GM12878 (cell line): ENCODE data around the gene COL15A1. TPM values are rescaled to one million over a fixed set of nuclear protein-coding genes. Genes with fewer than 3 reads are reported as not detected.

ENCODE experiments used
- ATAC-seq: fragments of 200-7000 bp; cut with Tn5 transposase; 3 replicates; pipeline ENCODE4 v1.9.1; 2020; ENCODE audit warnings: mild to moderate bottlenecking, moderate library complexity
- BruUV-seq: library from RNA; stranded (reverse); fragments of 400-500 nt; replicated peaks from 2 replicates; lab custom pipeline; 2021; lab: Mats Ljungman, UMichigan
- CTCF ChIA-PET: fragments of 300-600 bp; sonication (Branson Sonifier 250); formaldehyde crosslinking; extraction: SDS; loops from one replicate; lab custom pipeline; 2021; ENCODE audit warnings: inconsistent platforms; lab: Yijun Ruan, JAX
- POLR2A ChIA-PET: fragments of 350-600 bp; formaldehyde crosslinking; extraction: SDS; loops from one replicate; lab custom pipeline; 2021; ENCODE audit warnings: inconsistent platforms; lab: Charles Lee
- RAD21 ChIA-PET: fragments of 300-600 bp; sonication (Branson Sonifier 250); formaldehyde crosslinking; loops from one replicate; lab custom pipeline; 2023; ENCODE audit warnings: antibody characterized with exemption; ENCODE audit not compliant: unreplicated experiment; lab: Charles Lee
- SMC1A ChIA-PET: fragments of 300-600 bp; sonication (Branson Sonifier 250); formaldehyde crosslinking; loops from one replicate; lab custom pipeline; 2023; ENCODE audit not compliant: unreplicated experiment, uncharacterized antibody; lab: Charles Lee
- DNase-seq: peaks from one replicate; pipeline ENCODE4 v3.0.0-alpha.2; 2011; ENCODE audit warnings: low read depth, low spot score
- FAIRE-seq: peaks from 3 replicates; lab custom pipeline; 2011; peaks lifted over from hg19 to GRCh38; lab: Jason Lieb, UNC
- H2AFZ ChIP-seq: 2 replicates; pipeline ENCODE4 v1.6.0; 2011; ENCODE audit warnings: low read depth, low read length, control low read depth; ENCODE audit not compliant: control insufficient read depth
- H3K27ac ChIP-seq: 2 replicates; pipeline ENCODE4 v1.5.1; 2011; ENCODE audit warnings: control low read depth; ENCODE audit not compliant: control insufficient read depth, insufficient read depth
- H3K27me3 ChIP-seq, 2 experiments: replicated peaks in 1 of 2; 2 replicates each; pipeline versions ENCODE4 v1.6.0 to v1.6.1; 2011; ENCODE audit warnings: low read length in 1 of 2; ENCODE audit not compliant: control insufficient read depth in 2 of 2, insufficient read depth in 2 of 2
- H3K36me3 ChIP-seq, 2 experiments: 2 replicates each; pipeline ENCODE4 v1.5.1; 2011; ENCODE audit warnings: low read length in 1 of 2; ENCODE audit not compliant: control insufficient read depth in 2 of 2, insufficient read depth in 2 of 2
- H3K4me1 ChIP-seq: 2 replicates; pipeline ENCODE4 v1.6.1; 2011; ENCODE audit warnings: mild to moderate bottlenecking, low read length, moderate library complexity, mixed read lengths; ENCODE audit not compliant: control insufficient read depth, insufficient read depth
- H3K4me2 ChIP-seq: 2 replicates; pipeline ENCODE4 v1.6.0; 2011; ENCODE audit warnings: control low read depth; ENCODE audit not compliant: control insufficient read depth, insufficient read depth
- H3K4me3 ChIP-seq: fragments of 200-600 bp; sonication (generic); 2 replicates; pipeline ENCODE4 v1.5.1; 2016
- H3K79me2 ChIP-seq: 2 replicates; pipeline ENCODE4 v1.6.0; 2011; ENCODE audit warnings: low read length; ENCODE audit not compliant: control insufficient read depth, insufficient read depth
- H3K9ac ChIP-seq: 2 replicates; pipeline ENCODE4 v1.8.0; 2011; ENCODE audit warnings: low read length, control low read depth, mixed read lengths; ENCODE audit not compliant: control insufficient read depth, insufficient read depth
- H3K9me3 ChIP-seq: replicated peaks from 3 replicates; pipeline ENCODE4 v1.5.1; 2011; ENCODE audit warnings: mild to moderate bottlenecking, low read length; ENCODE audit not compliant: control insufficient read depth, insufficient read depth
- H4K20me1 ChIP-seq: 2 replicates; pipeline ENCODE4 v1.6.0; 2011; ENCODE audit not compliant: control insufficient read depth, insufficient read depth
- BHLHE40 ChIP-seq, 2 experiments: fragments of 450-650 bp in 1 of 2; IDR thresholded peaks; 2 replicates each; pipeline ENCODE4 v1.6.1; 2011 to 2017; ENCODE audit warnings: low read depth in 2 of 2, borderline replicate concordance in 1 of 2, improper control_type of control experiment in 1 of 2, low read length in 1 of 2, mild to moderate bottlenecking in 1 of 2
- EED ChIP-seq: sonication (generic); IDR thresholded peaks from 2 replicates; pipeline ENCODE4 v1.6.1; 2016; ENCODE audit warnings: antibody characterized with exemption, low read depth
- GABPA ChIP-seq: IDR thresholded peaks from 2 replicates; pipeline ENCODE4 v1.6.1; 2014; ENCODE audit warnings: antibody characterized with exemption, low read depth, mild to moderate bottlenecking, inconsistent platforms
- IRF5 ChIP-seq: fragments of 450-650 bp; IDR thresholded peaks from 2 replicates; pipeline ENCODE4 v1.6.1; 2017; ENCODE audit warnings: borderline replicate concordance
- MXI1 ChIP-seq: fragments of 150-350 bp; IDR thresholded peaks from 2 replicates; pipeline ENCODE4 v1.6.1; 2011; ENCODE audit warnings: low read depth, mild to moderate bottlenecking, inconsistent platforms, low read length, improper control_type of control experiment
- POLR2A ChIP-seq: IDR thresholded peaks from 2 replicates; pipeline ENCODE4 v1.6.1; 2011; ENCODE audit warnings: low read depth, mild to moderate bottlenecking, low read length
- RBBP5 ChIP-seq: fragments of 200-600 bp; sonication (generic); conservative IDR thresholded peaks from 2 replicates; pipeline ENCODE4 v1.6.1; 2016
- RELB ChIP-seq: fragments of 450-650 bp; IDR thresholded peaks from 2 replicates; pipeline ENCODE4 v1.6.1; 2017; ENCODE audit warnings: low read depth, mild to moderate bottlenecking, moderate library complexity
- SIX5 ChIP-seq: IDR thresholded peaks from 2 replicates; pipeline ENCODE4 v1.6.1; 2011; ENCODE audit warnings: mild to moderate bottlenecking, low read depth, low read length, moderate library complexity; ENCODE audit not compliant: severe bottlenecking
- STAT3 ChIP-seq: IDR thresholded peaks from 2 replicates; pipeline ENCODE4 v1.6.1; 2011; ENCODE audit warnings: low read depth, low read length, improper control_type of control experiment
- TBL1XR1 ChIP-seq: IDR thresholded peaks from 2 replicates; pipeline ENCODE4 v1.6.1; 2012; ENCODE audit warnings: low read depth, low read length, improper control_type of control experiment
- ZBTB4 ChIP-seq: fragments of 450-650 bp; formaldehyde crosslinking; IDR thresholded peaks from 2 replicates; pipeline ENCODE4 v1.4.0; 2022; ENCODE audit warnings: mild to moderate bottlenecking, moderate library complexity
- ZBTB40 ChIP-seq: fragments of 450-650 bp; IDR thresholded peaks from 2 replicates; pipeline ENCODE4 v1.6.1; 2016; ENCODE audit warnings: mild to moderate bottlenecking, moderate library complexity, borderline replicate concordance
- ZSCAN29 ChIP-seq: fragments of 450-650 bp; IDR thresholded peaks from 2 replicates; pipeline ENCODE4 v1.6.1; 2017; ENCODE audit warnings: mild to moderate bottlenecking, moderate library complexity
- WGBS: methylation state at CpG from one replicate; pipeline ENCODE4 v1.1.6; 2016; ENCODE audit warnings: low lambda C conversion rate; ENCODE audit not compliant: insufficient replicate concordance, insufficient coverage; ENCODE audit errors: missing lambda C conversion rate; 5-methylcytosine and 5-hydroxymethylcytosine counted together
- in situ Hi-C: fragments of 300-500 bp; cut with MboI; formaldehyde crosslinking; loops from 9 replicates; pipeline ENCODE4 v1.14.3; 2018; ENCODE audit warnings: mixed read lengths
- intact Hi-C: fragments of 100-400 bp; cut with micrococcal nuclease; formaldehyde crosslinking; loops from one replicate; pipeline ENCODE4 v1.14.2; 2022; ENCODE audit not compliant: unreplicated experiment
- polyA plus RNA-seq, 11 experiments: library from polyadenylated mRNA; depleted of rRNA in 4 of 11; unstranded in 6 of 11; stranded (reverse) in 5 of 11; fragments of >200 nt; fragmentation: Nextera tagmentation in 4 of 11; fragmentation: Illumina TruSeq in 1 of 11; extraction: Ambion mirVana in 4 of 11; extraction: Trizol in 1 of 11; gene quantifications; 1 replicate in 1 of 11; 2 replicates in 10 of 11; pipeline versions ENCODE4 v1.2.1 to v1.2.3, GENCODE V29; 2011 to 2016; ENCODE audit warnings: inconsistent platforms in 2 of 11, missing spikeins in 2 of 11, low read depth in 1 of 11
- total RNA-seq, 4 experiments: library from RNA; depleted of rRNA in 3 of 4; stranded (reverse); fragments of >200 nt in 3 of 4; fragmentation: Illumina TruSeq in 1 of 4; extraction: Trizol in 1 of 4; gene quantifications; 2 replicates each; pipeline versions ENCODE4 v1.2.1 to v1.2.3, GENCODE V29; 2013 to 2021

The COL15A1 gene
- total and polyA plus RNA-seq, 10 of the 15 experiments (the other 5 are each of a cell fraction or from before 2014, with no cell fraction given): 0.01 to 0.28 (median 0.06) TPM; not detected in 2

- FAIRE-seq (no peak), DNase-seq (no peak), ATAC-seq (no peak)
- Histone ChIP-seq H3K79me2 (no peaks in the 10 kb centered on the region), H2AFZ (no peak overlapping the region), H4K20me1 (peaks cover 5% of the 10 kb centered on the region; the same call in 1 of the 2 replicates), H3K9ac (no peak overlapping the region), H3K27me3 (peaks cover 7% of the 10 kb centered on the region in 2 experiments), H3K4me2 (no peak overlapping the region), H3K36me3 (no peaks in the 10 kb centered on the region), H3K4me3 (no peak overlapping the region), H3K4me1 (no peaks in the 10 kb centered on the region; the same call in 1 of the 2 replicates), H3K9me3 (no peaks in the 10 kb centered on the region), H3K27ac (no peak overlapping the region)
- BruUV-seq: no TSS peak
- 15% methylated on average over 5 of the region's 5 CpGs for WGBS
- RAD21 ChIA-PET: interaction anchor here (1.0 to 4.9 kb wide), 3 partner anchors 9 to 81 kb away, joined by 3 to 24 read pairs (median 3); no protein-coding TSS in a partner anchor
- CTCF ChIA-PET: interaction anchor here (0.6 to 8.4 kb wide), 8 partner anchors 9 to 178 kb away, joined by 3 to 123 read pairs (median 4); no protein-coding TSS in a partner anchor
- SMC1A ChIA-PET: interaction anchor here (0.8 to 1.9 kb wide), 3 partner anchors 8 to 163 kb away, joined by 3 to 7 read pairs (median 5); no protein-coding TSS in a partner anchor
- POLR2A ChIA-PET: no interaction called here
- in situ Hi-C loops (no loop called here), intact Hi-C loops (loop anchor here (5.0 kb wide), 1 partner anchor 131 kb away; no protein-coding TSS in a partner anchor)
- TF ChIP-seq EED: no peak
- TF ChIP-seq GABPA: no peak
- no peak for TF ChIP-seq IRF5
- TF ChIP-seq MXI1: no peak
- TF ChIP-seq SIX5: no peak
- no peak for TF ChIP-seq BHLHE40 (IDR thresholded peaks at IDR 0.05; ENCODE audit: borderline replicate concordance in 1 of 2, low read depth in 2 of 2, low read length in 1 of 2)
- no peak for TF ChIP-seq ZSCAN29
- no peak for TF ChIP-seq TBL1XR1
- TF ChIP-seq ZBTB4 (CRISPR knock-in tag): no peak
- TF ChIP-seq POLR2A: no peak
- TF ChIP-seq RBBP5: no peak
- no peak for TF ChIP-seq RELB
- no peak for TF ChIP-seq ZBTB40
- TF ChIP-seq STAT3: no peak
Measured at GRCh38 chr9:98978231-98978681, 34.5 kb downstream of the COL15A1 start.
